ENCODE results near the gene KLF11.
"Not testable (repeated sequence)": the region's sequence is repeated elsewhere in the genome, so short reads cannot be mapped to it uniquely, and the experiment has no call there.

The KLF11 gene

DNA sequence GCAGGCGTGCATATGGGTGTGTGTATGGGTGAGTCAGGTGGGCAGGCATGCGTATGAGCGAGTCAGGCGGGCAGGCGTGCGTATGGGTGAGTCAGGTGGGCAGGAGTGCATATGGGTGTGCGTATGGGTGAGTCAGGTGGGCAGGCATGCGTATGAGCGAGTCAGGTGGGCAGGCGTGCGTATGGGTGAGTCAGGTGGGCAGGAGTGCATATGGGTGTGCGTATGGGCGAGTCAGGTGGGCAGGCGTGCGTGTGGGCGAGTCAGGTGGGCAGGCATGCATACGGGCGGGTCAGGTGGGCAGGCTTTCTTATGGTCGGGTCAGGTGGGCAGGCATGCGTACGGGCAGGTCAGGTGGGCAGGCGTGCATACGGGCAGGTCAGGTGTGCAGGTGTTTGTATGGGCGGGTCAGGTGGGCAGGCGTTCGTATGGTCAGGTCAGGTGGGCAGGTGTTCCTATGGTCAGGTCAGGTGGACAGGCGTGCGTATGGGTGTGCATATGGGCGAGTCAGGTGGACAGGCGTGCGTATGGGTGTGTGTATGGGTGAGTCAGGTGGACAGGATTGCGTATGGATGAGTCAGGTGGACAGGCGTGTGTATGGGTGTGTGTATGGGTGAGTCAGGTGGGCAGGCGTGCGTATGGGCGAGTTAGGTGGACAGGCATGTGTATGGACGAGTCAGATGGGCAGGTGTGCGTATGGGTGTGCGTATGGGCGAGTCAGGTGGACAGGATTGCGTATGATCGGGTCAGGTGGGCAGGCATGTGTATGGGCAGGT, 28.7 kb upstream of the KLF11 start:
- Histone ChIP-seq H3K4me3 (no peak overlapping the region), H3K4me1 (peaks cover 0 to 12% (median 11%) of the 10 kb centered on the region in 4 donors), H3K9me3 (peaks cover 0 to 9% (median 0%) of the 10 kb centered on the region in 3 donors), H3K36me3 (no peaks in the 10 kb centered on the region), H3K27me3 (no peaks in the 10 kb centered on the region), H3K27ac (no peak overlapping the region)
- DNase-seq = peak in 1 of 2 donors; percentile 54
- intact Hi-C loops (cut with DNase I; ENCODE audit: low total_unique reads) = no loop called here
- no peak for TF ChIP-seq CTCF (IDR thresholded peaks at IDR 0.05)

GRCh38 chr2:10015376-10015989, 27.9 kb upstream of the KLF11 start:
- H3K4me3 ChIP-seq; intact Hi-C loops (cut with DNase I; ENCODE audit: low total_unique reads); H3K9me3 ChIP-seq; H3K27ac ChIP-seq; H3K36me3 ChIP-seq; H3K4me1 ChIP-seq; H3K27me3 ChIP-seq: not testable (repeated sequence)
- DNase-seq = peak in 1 of 2 donors; percentile 38

DNA sequence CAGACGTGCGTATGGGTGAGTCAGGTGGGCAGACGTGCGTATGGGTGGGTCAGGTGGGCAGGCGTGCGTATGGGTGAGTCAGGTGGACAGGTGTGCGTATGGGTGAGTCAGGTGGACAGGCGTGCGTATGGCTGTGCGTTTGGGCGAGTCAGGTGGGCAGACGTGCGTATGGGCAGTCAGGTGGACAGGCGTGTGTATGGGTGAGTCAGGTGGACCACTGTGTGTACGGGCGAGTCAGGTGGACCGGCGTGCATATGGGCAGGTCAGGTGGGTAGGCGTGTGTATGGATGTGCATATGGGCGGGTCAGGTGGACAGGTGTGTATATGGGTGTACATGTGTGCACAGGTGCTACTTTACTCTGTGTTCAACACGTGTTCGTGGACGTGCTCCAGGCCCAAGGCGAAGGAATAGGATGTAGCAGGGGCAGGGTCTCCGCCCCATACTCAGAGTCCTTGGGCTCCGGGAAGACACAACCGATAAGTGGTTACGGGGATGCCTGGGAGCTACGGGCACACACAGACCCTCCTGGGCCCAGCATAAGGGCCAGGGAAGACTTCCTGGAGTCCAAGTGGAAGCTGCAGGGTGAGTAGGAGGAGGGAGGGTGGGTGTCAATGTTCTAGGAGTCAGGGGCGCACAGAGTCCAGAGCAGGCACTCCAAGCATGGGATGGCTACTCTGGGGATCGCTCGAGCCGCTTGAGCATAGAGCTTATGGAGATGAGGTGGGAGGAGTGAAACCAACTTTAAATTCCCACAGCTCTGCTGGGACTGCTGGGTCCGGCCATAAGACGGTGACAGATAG, 27.1 kb upstream of the KLF11 start:
- intact Hi-C loops (cut with DNase I; ENCODE audit: low total_unique reads) = no loop called here
- Histone ChIP-seq H3K9me3 (peaks cover 0 to 9% (median 0%) of the 10 kb centered on the region in 3 donors), H3K36me3 (no peaks in the 10 kb centered on the region), H3K4me1 (no peaks in the 10 kb centered on the region), H3K4me3 (no peak overlapping the region), H3K27me3 (no peaks in the 10 kb centered on the region), H3K27ac (no peak overlapping the region)
- peak in 1 of 2 donors; percentile 62 for DNase-seq
- no peak for TF ChIP-seq CTCF (IDR thresholded peaks at IDR 0.05)

DNA sequence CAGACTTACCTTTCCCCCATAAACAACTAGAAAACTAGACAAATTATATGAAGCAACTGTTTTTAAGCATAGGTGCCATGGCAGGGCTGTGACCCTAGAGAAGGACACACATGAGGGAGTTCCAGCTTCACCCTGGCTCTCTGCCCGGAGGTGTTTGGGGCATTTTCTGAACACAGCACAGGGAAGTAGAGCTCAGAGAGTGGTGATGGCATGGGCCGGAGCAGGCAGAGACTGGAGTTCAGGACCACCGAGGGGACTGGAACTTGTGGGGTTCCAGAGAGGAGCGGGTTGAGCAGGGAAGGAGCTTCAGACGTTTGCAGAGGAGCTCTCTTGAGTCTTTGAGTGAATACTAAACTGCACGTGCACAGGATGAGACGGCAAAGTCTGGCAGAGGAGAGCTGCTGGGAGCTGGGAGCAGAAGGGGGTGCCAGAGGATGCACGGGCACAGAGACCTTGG, 26.5 kb upstream of the KLF11 start:
- Histone ChIP-seq H3K36me3 (no peaks in the 10 kb centered on the region), H3K27ac (no peak overlapping the region), H3K27me3 (no peaks in the 10 kb centered on the region), H3K4me1 (no peaks in the 10 kb centered on the region), H3K4me3 (no peak overlapping the region), H3K9me3 (peaks cover 0 to 9% (median 0%) of the 10 kb centered on the region in 3 donors)
- intact Hi-C loops (cut with DNase I; ENCODE audit: low total_unique reads) = no loop called here
- TF ChIP-seq CTCF (IDR thresholded peaks at IDR 0.05) = no peak
- DNase-seq = peak in 1 of 2 donors; percentile 54

DNA sequence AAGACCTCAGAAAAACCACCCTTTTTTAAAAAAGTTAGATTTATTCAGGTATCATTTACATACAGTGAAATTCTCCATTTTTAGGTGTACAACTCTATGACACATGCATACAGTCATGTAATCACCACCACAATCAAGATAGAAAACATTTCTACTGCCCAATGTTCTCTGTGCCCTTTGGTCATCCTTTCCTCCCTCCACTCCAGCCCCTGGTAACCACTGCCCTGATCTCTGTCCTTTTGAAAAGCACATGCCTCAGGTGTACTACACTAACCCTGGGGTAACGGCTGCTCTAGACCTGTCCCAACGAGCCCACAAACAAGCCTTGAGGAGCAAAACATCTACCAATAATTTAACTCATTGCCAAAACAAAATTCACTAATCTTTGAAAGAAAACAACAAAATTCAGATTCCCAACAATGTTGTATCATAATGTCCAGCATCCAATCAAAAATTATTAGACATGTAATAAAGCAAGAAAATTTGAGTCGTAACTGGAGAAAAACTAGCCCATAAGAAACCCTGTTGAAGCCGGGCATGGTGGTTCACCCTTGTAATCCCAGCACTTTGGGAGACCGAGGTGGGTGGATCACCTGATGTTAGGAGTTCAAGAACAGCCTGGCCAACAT, 25.9 kb upstream of the KLF11 start:
- no peaks in the 10 kb centered on the region for H3K4me1 ChIP-seq
- no peak overlapping the region for H3K4me3 ChIP-seq
- DNase-seq = peak in 1 of 2 donors; percentile 13
- no peak overlapping the region for H3K27ac ChIP-seq
- H3K9me3 ChIP-seq = peaks cover 0 to 9% (median 0%) of the 10 kb centered on the region in 3 donors
- H3K36me3 ChIP-seq = no peaks in the 10 kb centered on the region
- intact Hi-C loops (cut with DNase I; ENCODE audit: low total_unique reads) = no loop called here
- H3K27me3 ChIP-seq = no peaks in the 10 kb centered on the region
- TF ChIP-seq CTCF (IDR thresholded peaks at IDR 0.05) = no peak
